ENCODE data around the gene THAP8.
"Not testable (repeated sequence)": the region's sequence is repeated elsewhere in the genome, so short reads cannot be mapped to it uniquely, and the experiment has no call there.

THAP8 gene

GRCh38 chr19:36072081-36072480 lies 18.0 kb upstream of the THAP8 start:
- DNase-seq (ENCODE audit: low read depth): no peak
- no peak overlapping the region for H3K4me3 ChIP-seq (ENCODE audit: low read length)
- no peak for TF ChIP-seq CTCF (conservative IDR thresholded peaks at IDR 0.05; ENCODE audit: low read depth, low read length)

- not testable (repeated sequence) for DNase-seq (ENCODE audit: low read depth); H3K4me3 ChIP-seq (ENCODE audit: low read length)
Observed at GRCh38 chr19:36068810-36069499, 14.9 kb upstream of the THAP8 start.

GRCh38 chr19:36067681-36068080 lies 13.6 kb upstream of the THAP8 start:
- no peak overlapping the region for H3K4me3 ChIP-seq (ENCODE audit: low read length)
- TF ChIP-seq CTCF (conservative IDR thresholded peaks at IDR 0.05; ENCODE audit: low read depth, low read length): no peak
- DNase-seq (ENCODE audit: low read depth): no peak

GRCh38 chr19:36064826-36065225 lies 10.7 kb upstream of the THAP8 start:
- TF ChIP-seq CTCF (conservative IDR thresholded peaks at IDR 0.05; ENCODE audit: low read depth, low read length): no peak
- no peak for DNase-seq (ENCODE audit: low read depth)
- no peak overlapping the region for H3K4me3 ChIP-seq (ENCODE audit: low read length)

- no peak overlapping the region for H3K4me3 ChIP-seq (ENCODE audit: low read length)
- DNase-seq (ENCODE audit: low read depth): no peak
- TF ChIP-seq CTCF (conservative IDR thresholded peaks at IDR 0.05; ENCODE audit: low read depth, low read length): no peak
Observed at GRCh38 chr19:36061367-36061766, 7.3 kb upstream of the THAP8 start.

GRCh38 chr19:36060430-36060829 lies 6.3 kb upstream of the THAP8 start:
- H3K4me3 ChIP-seq (ENCODE audit: low read length): no peak overlapping the region
- peak; percentile 78 for TF ChIP-seq CTCF (conservative IDR thresholded peaks at IDR 0.05; ENCODE audit: low read depth, low read length)
- peak; percentile 23 for DNase-seq (ENCODE audit: low read depth)

GRCh38 chr19:36059180-36059910 lies 5.3 kb upstream of the THAP8 start:
- DNase-seq (ENCODE audit: low read depth): peak; percentile 58
- no peak for TF ChIP-seq CTCF (conservative IDR thresholded peaks at IDR 0.05; ENCODE audit: low read depth, low read length)
- H3K4me3 ChIP-seq (ENCODE audit: low read length): no peak overlapping the region
